SIG-M5 treated with dmso at 0.1 percent for 504 hours (cell line): ENCODE measurements around the gene CACNB2.
"Not testable (repeated sequence)": the region's sequence is repeated elsewhere in the genome, so short reads cannot be mapped to it uniquely, and the experiment has no call there.

Experiments used
- DNase-seq: peaks from one replicate; lab custom pipeline; 2025; ENCODE audit not compliant: unreplicated experiment; lab: John Stamatoyannopoulos, UW

CACNB2 gene

DNA sequence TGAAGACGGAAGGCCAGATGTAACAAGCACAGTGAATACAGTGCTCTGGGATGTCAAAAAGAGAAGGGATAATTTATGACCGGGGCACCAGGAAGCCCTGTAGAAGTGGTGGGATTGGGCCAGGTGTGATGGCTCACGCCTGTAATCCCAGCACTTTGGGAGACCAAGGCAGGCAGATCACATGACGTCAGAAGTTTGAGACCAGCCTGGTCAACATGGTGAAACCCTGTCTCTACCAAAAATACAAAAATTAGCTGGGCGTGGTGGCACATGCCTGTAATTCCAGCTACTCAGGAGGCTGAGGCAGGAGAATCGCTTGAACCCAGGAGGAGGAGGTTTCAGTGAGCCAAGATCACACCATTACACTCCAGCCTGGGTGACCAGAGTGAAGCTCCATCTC is 305.4 kb downstream of the CACNB2 start:
- DNase-seq = not testable (repeated sequence)

DNA sequence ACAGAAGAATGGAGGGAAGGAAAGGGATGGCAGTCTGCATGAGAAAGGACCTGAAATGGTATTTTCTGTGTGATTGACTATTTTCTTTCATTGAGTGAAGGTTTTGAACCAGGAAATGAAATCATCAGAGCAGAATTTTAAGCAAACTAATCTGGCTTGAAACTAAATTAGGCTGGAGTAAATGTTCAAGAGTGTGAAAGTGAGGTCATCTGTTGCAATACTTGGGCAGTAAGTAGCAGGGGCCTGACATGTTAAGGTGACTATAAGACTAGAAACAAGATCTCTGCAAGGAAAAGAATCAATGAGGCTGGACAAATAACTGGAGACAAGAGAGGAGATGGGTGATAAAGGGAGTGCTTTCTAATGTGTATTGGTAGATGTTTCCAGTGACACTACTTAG is 306.0 kb downstream of the CACNB2 start:
- no peak for DNase-seq

DNA sequence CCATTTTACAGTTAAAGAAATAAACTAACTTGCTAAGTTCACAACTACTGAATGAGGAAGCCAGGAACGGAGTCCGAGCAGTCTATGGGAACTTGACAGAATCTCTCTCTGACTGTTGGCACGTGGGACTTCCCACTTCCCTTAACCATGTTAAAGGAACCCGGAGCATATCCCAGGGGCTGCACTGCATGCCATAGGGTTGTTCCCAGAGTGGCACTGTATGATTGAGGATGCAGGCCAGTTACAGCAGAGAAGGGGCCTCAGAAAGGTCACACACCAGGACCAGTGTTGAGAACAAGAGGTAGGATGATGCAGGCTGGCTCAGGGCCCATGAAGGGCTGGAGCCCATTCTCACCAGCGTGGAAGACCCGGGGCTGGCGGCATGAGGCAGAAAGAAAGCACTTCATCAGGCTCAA is 309.4 kb downstream of the CACNB2 start:
- DNase-seq = no peak

DNA sequence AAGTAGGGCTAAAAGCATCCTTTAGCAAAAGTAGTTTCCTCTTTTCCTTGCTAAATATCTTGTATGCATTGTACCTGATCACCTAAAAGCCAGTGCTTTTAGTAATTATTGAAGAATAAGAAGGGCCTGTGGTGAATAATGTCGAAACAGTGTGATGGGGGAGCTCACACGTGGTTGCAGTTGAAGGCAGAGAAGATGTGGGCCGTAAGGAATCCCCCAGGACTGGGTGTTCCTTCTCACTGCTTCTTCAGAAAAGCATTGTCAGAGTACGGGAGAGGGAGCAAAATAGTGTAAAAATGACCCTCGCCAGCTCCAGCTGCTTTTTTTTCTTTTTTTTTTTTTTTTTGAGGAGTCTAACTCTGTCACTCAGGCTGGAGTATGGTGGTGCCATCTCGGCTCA is 310.1 kb downstream of the CACNB2 start:
- DNase-seq = no peak

DNA sequence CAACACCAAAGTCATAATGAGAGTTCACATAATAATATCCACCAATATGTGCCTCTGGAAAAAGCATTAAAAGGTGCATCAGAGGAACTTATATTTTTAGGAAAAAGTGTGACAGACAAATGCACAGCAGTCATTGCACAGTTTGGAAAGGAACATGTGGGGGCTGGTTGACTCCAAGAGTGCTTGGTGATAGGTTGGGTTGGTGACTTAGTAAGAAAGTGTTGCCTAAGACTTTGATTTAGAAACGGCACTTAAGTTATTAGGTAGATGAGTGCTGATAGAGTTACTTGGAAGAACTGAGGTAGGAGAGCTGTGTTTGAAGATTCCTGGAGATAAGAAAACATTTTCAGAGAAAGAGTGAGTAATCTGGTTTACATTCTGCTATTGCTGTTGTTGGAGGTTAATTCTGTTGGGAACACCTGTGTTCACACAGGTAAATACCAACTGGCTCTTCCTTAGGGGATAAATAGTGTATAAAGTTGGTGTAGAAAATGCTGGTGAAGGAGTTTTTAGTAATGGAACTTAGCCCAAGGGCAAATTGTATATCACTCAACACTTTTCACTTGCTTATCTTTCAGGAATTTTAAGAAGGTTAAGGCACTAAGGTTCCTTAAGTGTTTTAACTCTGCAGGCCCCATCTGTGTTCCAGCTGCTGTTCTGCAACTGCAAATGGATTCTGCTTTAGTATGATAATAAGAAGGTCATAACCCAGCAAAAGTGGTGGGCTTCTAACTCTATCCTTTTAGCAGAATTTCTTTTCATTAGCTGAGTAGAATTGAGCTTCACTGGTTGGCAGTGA is 315.1 kb downstream of the CACNB2 start:
- DNase-seq = no peak

DNA sequence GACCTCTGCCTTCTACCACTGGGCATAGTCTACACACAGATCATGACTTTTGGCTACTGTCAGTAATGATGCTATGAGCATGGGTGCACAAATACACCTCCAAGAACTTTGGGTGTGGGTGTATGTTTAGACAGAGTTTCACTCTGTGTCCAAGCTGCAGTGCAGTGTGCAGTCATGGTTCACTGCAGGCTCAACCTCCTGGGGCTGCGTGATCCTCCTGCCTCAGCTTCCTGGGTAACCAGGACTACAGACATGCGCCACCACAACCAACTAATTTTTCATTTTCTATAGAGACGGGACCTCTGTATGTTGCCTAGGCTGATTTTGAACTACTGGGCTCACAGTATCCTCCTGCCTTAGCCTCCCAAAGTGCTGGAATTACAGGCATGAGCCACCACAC is 316.8 kb downstream of the CACNB2 start:
- DNase-seq = no peak

DNA sequence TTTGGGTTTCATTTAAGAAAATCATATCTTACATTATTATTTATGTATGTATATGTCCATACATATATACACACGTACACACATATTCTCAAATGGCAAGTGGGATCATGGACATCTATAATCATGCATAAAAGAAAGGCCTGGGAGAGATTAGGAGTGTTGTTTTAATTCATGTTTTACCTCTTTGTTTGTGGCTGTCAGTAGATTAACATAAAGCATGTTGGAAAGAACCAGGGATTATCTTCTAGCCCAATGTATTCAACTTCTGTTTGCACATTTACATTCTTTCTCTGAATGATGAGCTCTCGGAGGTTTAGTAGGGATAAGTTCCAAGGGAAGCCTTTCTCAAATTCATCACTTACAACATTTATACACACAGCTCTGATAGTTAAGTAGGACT is 319.8 kb downstream of the CACNB2 start:
- DNase-seq = no peak

DNA sequence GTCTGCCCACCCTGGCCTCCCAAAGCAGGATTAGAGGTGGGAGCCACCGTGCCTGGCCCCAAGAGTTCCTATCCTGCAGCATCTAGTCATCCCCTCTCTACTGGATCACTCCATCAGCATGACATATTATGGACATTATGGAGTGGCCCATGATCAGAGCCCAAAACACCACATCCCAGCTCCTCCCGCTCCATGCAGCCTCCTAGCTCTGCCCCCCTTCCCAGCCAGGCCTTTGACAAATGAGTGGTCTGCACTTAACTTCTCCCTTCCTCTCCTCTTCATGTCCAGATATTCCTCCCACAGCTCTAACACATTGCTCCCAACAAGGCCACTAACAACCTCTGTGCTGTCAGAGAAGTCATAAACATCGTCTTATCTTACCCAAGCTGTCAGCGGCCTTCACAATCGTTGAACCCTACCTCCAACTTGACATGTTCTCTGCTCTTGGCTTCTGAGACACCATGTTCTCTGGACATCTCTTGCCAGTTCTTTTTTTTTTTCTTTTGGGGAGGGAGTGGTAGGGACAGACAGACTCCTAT is 323.5 kb downstream of the CACNB2 start:
- no peak for DNase-seq

DNA sequence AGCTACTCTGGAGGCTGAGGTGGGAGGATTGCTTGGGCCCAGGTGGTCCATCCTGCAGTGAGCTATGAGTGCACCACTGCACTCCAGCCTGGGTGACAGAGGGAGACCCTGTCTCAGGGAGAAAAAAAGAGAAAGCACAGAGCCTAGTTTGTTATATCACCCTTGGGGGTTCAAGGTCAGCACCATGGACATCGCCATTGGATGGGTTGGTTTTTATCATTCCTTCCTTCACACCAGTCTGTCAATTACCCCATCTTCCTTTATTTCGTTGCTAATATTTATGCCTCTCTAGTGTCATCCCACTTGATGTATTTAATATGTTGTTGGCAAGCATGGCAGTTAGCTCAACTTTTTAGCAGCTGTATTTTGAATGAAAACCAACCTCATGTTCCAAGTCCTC is 328.9 kb downstream of the CACNB2 start:
- no peak for DNase-seq

DNA sequence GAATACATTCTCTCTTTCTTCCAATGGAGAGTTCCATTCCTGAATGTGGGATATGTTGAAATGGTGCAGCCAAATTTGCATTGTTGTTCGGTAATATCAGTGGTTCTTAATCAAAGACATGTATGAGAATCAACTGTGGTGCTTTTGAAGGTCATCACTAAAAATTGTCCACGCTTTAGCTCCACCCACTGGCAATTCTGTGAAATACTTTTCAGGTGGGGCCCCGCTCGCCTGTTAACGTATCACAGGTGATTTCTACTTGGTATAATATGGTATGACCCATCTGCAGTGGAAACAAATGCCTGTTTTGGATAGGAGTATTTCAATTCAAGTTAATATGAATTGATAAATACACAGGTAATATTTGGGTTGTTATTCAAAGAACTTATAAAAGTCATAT is 332.8 kb downstream of the CACNB2 start:
- DNase-seq = no peak

DNA sequence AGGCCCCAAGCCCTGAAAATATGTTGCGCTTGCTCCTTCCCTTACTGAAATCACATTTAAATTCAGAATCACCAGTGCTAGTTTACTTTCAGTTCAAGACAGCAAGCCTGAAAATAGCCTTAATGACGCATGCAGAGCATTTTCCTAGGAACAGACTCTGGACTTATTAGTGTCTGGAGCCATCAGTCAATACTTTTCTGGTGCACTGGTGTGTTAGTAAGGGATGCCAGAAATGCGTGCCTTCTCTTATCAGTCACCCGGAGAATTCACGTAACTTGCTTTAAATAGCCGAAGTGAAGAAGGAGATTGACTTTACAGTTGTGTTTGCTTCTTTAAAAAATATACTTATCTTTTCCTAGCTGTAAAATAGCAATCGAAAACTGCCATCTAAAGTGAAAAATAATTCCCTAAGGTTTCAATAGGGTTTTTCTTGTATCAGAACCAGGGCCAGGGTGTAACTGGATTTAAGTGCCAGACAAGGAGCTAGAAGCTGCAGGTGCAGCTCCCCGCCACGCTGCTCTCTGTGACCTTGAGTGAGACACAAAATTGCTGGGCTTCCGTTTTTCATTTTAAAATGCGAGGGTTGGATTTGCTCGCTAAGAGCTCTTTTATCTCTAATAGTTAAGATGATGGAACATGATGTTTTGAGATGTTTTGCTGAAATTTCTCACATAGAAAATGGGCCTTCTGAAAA is 333.3 kb downstream of the CACNB2 start:
- no peak for DNase-seq

DNA sequence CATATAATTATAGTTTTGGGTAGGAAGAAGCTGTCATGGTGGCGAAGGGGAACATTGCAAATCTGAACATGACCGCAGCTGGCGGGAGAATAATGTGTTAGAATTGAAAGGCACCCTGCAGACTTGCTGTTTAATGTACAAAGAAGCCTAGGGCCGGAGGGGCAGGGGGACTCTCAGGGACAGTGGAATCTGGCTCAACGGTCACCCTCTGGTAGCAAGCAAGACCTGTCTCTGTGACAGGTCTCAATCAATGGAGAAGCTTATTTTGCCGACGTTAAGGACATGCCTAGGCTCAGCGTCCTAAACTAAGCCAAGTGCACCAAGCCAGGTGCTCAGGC is 333.9 kb downstream of the CACNB2 start:
- no peak for DNase-seq

DNA sequence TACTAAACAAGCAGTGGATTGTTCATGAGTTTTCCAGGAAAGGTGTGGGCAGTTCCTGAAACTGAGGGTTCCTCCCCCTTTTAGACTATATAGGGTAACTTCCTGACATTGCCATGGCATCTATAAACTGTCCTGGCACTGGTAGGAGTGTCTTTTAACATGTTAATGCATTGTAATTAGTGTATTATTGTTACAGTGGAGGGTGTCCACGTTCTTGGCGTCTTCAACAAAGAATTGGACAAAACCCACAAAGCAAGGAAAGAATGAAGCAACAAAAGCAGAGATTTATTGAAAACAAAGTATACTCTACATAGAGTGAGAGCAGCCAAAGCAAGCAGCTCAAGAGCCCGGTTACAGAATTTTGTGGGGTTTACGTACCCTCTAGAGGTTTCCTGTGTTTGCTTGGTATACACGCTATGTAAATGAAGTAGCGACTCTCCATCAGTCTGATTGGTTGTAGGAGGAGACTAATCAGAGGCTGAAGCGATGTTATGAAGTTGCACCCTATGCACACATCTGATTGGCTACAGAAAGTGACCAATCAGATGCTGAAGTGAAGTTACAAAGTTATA is 335.9 kb downstream of the CACNB2 start:
- no peak for DNase-seq

DNA sequence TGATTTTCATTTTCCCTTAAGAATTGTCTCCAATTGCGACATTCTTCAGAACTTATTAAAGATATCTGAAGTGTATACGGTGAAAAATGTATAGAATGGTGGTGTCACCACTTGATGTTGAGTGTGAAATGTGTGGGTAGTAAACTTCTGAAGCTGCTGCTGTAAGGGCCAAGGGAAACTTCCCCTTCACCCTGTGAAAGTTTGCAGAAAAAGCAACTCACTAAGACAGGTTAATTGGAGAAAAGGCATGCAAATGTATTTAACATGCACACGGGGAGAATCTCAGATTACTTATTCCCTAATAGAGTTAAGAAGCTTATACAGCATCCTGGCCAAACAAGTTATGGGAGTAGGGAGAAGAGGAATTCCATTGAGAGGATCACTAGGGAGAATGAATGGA is 338.1 kb downstream of the CACNB2 start:
- no peak for DNase-seq

DNA sequence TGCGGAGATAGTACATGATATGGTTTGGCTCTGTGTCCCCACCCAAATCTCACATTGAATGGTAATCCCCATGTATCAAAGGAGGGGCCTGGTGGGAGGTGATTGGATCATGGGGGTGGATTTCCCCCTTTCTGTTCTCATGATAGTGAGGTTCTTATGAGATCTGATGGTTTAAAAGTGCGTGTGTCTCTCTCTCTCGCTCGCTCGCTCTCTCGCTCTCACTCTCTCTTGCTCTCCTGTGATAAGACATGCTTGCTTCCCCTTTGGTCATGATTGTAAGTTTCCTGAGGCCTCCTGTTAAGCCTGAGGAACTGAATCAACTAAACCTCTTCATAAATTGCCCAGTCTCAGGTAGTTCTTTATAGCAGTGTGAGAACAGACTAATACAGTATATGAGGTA is 339.3 kb downstream of the CACNB2 start:
- no peak for DNase-seq

DNA sequence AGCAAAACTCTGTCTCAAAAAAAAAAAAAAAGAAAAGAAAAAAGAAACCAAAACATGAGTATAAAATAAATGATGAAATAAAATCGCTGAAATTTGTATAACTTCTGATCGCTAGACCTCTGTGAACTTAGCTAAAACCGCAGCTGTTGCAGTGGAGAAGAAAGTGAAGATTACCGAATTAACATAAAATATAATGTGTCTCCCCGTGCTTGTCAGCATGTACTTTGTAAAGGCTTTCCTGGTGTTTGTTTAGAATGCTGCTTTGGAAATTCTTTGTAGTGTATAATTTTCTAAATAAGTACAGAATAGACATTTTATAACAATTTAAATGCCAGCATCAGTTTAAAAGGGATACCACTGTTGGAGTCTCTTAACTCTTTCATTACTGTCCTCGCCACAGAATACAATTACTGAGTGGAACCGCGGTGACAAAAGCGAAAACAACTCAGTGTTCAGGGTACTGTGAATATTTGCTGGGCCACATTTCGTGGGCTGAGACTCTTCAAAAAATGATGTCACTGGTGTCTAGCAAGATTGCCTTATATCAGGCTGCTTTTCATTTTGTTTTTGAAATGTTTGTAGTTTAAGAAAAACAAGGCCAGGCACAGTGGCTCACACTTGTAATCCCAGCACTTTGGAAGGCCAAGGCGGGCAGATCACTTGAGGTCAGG is 343.4 kb downstream of the CACNB2 start:
- no peak for DNase-seq

DNA sequence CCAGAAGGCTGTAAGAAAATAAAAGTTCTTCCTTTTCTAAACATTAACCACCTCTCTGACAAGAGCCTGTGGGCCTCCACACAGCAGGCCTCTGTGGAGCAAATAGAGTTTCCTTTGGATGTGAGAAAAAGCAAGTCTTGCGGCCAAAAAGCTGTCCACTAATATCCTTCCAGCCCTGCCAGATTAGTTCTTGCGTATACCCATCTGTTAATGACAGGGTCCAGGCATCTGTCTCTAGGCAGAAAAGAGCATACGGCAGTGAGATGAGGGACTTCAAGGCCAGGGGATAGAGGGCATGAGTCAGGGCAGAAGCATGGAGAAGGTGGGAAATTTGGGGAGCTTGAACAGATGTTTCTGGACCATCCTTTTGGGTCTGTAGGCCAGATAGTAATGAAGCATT is 346.2 kb downstream of the CACNB2 start:
- no peak for DNase-seq

DNA sequence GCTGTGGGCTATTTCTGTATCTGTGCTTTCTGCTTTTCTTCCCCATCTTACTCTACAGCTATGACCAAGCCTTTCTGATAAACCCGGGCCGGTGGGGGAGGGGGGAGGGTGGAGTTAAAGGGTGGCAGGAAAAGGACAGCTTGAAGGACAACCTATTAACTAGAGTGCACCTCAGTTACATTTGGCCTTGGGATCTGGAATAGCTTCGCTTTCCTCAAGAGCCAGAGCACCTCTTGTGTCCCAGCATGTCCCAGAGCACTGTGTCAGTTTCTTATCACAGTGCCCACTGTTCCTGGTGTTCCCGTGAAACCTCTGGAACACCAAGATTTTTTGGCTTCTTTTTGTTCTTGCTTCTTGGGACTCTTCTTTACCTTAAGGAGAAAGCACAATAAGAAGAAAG is 350.5 kb downstream of the CACNB2 start:
- no peak for DNase-seq

DNA sequence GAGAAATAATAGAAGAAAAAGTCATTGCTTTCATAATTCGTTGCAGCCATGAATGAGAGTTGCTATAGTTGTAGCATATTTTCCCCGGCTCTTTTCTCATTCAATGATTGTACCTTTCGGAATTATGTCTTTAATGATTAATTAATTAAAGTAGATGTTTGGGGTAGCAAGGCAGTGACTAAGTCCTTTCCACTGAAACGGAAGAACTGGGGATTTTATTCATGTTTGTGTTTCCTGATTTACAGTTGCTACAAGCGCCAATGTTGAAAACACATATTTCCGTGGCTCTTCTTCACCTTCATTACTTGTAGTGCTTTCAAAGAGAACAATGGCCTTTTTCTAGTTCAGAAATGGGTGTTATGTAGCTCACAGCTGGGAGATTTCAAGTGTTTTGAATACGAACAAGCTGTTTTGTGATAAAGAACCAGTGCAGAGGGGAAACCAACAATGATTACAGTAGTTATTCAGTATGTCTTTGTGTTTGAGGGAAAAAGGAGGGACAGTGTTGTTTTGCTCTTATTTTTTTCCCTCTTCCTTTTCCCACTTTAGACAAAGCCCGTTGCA is 357.7 kb downstream of the CACNB2 start:
- DNase-seq = no peak

DNA sequence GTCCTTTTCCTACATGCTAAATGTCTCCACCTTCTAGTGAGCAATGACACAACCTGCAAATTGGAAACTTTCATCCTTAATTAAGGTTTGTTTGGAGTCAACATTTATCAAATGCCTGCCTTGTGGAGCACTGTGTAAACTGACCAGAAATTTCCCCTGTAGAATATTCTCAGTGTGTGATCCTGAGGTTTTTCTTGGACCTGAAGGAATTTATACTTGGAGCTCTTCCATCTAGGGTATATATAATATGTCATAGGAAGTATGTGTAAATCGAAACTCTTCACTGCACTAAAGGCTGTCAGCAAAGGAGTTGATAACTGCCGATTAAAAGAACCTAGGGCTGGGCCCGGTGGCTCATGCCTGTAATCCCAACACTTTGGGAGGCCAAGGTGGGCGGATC is 358.8 kb downstream of the CACNB2 start:
- no peak for DNase-seq

DNA sequence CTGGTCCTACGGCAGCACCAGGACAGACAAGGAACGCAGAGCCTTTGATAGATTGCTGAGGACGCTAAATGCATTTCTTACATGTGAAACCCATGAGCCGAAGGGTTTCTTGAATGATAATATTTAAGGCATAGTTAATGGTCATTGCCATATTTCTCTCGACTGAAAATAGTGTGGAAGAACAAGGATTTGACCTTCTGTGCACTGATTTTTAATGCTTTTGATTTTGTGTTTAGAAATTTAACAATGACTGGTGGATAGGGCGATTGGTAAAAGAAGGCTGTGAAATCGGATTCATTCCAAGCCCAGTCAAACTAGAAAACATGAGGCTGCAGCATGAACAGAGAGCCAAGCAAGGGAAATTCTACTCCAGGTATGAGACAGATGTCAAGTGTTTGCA is 360.4 kb downstream of the CACNB2 start:
- no peak for DNase-seq
